Measurements from ENCODE around the gene DPP9. TPM values are rescaled to one million over a fixed set of nuclear protein-coding genes. Genes with fewer than 3 reads are reported as not detected.

DPP9 gene
- total RNA-seq: 10 to 100 TPM; 52.3 to 90.9 TPM

DNA sequence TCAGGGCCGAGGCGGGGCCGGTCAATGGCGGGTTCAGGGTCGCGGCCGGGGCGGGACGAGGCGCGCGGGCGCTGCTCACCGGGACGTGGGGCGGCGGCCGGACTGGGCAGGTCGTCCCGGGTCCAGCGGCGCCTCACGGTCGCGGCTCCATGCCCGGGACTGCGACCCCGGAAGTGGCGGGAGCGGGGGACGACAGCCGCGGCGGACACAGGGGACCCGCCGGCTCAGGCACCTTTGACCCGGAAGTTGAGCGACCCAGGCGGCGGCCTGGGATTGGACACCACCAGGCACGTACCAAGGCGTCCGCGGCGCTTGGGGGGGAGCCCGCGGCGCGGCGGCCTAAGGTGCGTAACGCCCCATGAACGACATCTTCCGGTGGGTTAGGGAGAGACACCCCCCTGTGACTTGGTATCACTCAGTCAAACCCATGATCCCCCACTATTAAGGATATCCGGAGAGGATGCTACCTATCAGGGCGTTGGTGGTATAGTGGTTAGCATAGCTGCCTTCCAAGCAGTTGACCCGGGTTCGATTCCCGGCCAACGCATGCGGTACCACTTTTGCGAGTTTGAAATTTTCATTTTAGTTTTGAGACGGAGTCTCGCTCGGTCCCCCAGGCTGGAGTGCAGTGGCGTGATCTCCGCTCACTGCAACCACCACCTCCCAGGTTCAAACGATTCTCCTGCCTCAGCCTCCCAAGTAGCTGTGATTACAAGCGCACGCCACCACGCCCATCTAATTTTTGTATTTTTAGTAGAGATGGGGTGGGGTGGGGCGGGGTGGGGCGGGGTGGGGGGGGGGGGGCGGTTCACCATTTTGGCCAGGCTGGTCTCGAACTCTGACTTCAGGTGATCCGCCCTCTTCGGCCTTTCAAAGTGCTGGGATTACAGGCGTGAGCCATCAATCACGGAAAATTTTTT lies at the start of gene DPP9:
Gene DPP9, minus strand, starts transcription at position 248 of the 920 bp plus-strand sequence. CDS start 3,936 bp downstream, outside the sequence.
- no peaks in the 10 kb centered on the region for H3K27me3 Mint-ChIP-seq
- peaks cover 18% of the 10 kb centered on the region for H3K4me1 Mint-ChIP-seq
- peak within 1 kb of the TSS; percentile 100 for H3K27ac Mint-ChIP-seq
- peaks cover 33% of the 10 kb centered on the region for H3K36me3 Mint-ChIP-seq (ENCODE audit: low read depth)
- no peaks in the 10 kb centered on the region for H3K9me3 Mint-ChIP-seq
- ATAC-seq (replicated peaks): peak; percentile 96
- H3K4me3 Mint-ChIP-seq: peak within 1 kb of the TSS; percentile 98

DNA sequence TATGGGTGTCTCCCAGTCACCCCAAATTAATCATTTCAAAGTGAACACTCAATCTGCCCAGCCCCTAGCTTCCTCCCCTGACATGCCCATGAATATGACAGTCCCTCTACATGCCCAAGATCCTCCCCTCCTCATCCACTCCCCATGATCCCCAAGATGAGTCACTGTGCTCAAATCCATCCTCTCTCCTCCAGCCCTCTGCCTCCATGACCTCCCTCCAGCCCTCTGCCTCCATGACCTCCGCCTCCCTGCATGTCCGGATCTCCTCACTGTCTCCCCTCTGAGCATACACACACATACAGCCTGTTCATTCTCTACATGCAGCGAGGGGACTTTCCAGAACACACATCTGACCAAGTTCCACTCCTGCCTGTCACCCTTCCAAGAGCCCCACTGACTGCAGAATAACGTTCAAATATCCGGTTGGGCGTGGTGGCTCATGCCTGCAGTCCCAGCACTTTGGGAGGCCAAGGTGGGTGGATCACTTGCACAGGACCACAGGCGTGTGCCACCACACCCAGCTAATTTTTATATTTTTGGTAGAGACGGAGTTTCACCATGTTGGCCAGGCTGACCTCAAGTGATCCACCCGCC lies 49.5 kb upstream of the DPP9 start:
- no peak for ATAC-seq (replicated peaks)
- no peak overlapping the region for H3K4me3 Mint-ChIP-seq
- no peaks in the 10 kb centered on the region for H3K36me3 Mint-ChIP-seq (ENCODE audit: low read depth)
- no peak overlapping the region for H3K27ac Mint-ChIP-seq
- H3K9me3 Mint-ChIP-seq: no peaks in the 10 kb centered on the region
- H3K4me1 Mint-ChIP-seq: no peaks in the 10 kb centered on the region
- H3K27me3 Mint-ChIP-seq: peaks cover 17% of the 10 kb centered on the region

DNA sequence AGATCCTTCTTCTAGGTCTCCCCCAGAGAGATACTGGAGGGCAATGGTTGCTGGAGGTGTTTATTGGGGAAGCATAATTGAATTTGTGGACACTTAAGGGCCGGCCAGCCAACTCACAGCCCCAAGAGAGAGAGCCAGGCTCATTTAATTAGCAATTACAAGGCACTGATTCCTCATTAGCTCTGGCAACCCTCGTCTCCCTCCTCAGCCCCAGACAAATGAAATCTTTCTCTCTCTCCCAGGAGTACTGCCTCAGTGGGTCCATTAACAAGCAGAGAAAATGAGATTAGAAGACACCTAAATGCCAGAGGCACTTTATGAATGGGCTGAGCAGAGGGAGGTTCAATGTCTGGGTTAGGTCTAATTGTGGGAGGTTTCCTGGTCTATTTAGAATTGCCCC lies 48.9 kb upstream of the DPP9 start:
- Mint-ChIP-seq H3K4me1 (no peaks in the 10 kb centered on the region), H3K4me3 (no peak overlapping the region), H3K27me3 (peaks cover 17% of the 10 kb centered on the region), H3K9me3 (no peaks in the 10 kb centered on the region), H3K36me3 (ENCODE audit: low read depth) (no peaks in the 10 kb centered on the region), H3K27ac (no peak overlapping the region)
- ATAC-seq (replicated peaks): no peak

DNA sequence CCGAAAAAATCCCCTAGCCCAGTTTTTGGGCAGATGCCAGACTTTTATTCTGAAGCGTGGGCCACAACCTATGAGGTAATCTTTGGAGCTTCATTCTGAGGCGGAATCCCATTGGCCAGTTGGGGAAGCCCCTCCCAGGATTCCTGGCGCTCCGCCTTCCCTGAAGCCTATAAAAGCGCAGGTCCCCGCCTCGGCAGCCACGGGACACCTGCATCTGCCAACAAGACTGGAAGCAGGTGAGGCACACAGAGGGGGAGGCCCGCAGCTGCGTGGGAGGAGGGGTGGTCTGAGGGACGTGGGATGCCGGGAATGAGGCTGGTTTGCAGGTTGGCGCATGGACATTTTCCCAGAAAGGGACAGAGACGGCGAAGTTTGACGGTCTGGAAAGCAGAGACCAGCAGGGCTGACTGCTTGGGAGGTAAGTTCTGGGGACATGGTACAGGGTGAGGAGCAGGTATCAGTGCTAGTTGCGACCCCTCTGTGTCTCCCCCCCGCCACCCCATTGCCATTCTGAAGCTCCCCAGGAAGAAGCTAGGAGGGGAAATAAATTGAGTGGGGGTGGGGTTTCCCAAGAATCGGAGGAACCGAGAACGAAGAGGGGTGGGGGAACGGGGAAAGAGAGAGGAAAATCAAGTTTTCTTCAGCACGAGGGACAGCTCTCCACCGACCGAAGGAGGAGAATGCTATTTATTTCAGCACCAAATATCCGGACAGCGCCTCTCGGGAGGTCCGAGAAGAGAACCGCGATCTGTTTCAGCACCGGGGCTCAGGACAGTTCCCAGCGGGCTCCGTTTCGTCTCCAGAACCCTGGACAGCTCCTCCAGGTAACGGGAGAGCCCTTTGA lies 45.5 kb upstream of the DPP9 start:
- ATAC-seq (replicated peaks): no peak
- H3K9me3 Mint-ChIP-seq: no peaks in the 10 kb centered on the region
- no peaks in the 10 kb centered on the region for H3K36me3 Mint-ChIP-seq (ENCODE audit: low read depth)
- H3K27ac Mint-ChIP-seq: no peak overlapping the region
- no peak overlapping the region for H3K4me3 Mint-ChIP-seq
- H3K27me3 Mint-ChIP-seq: peaks cover 10% of the 10 kb centered on the region
- no peaks in the 10 kb centered on the region for H3K4me1 Mint-ChIP-seq

DNA sequence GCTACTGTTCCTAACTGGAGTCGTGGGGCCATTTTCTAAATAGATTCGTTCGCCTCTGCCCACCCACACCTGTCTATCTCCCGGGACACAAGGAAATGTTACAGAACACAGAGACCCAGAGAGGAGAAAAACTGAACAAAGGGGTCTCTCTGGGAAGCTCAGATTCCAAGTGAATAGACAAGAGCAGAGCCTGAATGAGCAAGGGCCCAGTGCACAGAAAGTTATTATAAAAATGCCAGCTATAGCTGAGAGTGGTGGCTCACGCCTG lies 40.7 kb upstream of the DPP9 start:
- Mint-ChIP-seq H3K27ac (no peak overlapping the region), H3K36me3 (ENCODE audit: low read depth) (no peaks in the 10 kb centered on the region), H3K4me1 (no peaks in the 10 kb centered on the region), H3K9me3 (no peaks in the 10 kb centered on the region), H3K27me3 (peaks cover 3% of the 10 kb centered on the region), H3K4me3 (no peak overlapping the region)
- no peak for ATAC-seq (replicated peaks)

DNA sequence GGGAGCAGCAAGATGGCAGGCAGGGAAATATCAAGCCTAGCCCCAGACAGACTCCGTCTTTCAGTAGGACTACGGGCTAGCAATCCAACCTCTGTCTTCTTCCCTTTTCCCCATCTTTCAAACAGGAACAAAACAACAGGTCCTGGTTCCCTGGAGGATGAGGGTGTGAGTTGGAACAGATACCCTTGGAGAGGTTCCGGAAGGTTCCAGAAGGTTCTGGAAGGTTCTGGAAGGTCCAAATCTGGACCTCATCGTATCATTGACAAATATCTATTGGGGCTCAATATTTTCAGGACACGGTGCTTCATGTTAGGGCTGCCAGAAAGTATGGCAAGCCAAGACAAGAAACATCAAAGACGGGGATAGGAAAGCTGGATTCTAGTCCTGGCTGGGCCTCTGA lies 39.4 kb upstream of the DPP9 start:
- peaks cover 3% of the 10 kb centered on the region for H3K27me3 Mint-ChIP-seq
- no peaks in the 10 kb centered on the region for H3K4me1 Mint-ChIP-seq
- no peak for ATAC-seq (replicated peaks)
- no peaks in the 10 kb centered on the region for H3K9me3 Mint-ChIP-seq
- no peaks in the 10 kb centered on the region for H3K36me3 Mint-ChIP-seq (ENCODE audit: low read depth)
- no peak overlapping the region for H3K4me3 Mint-ChIP-seq
- H3K27ac Mint-ChIP-seq: no peak overlapping the region

DNA sequence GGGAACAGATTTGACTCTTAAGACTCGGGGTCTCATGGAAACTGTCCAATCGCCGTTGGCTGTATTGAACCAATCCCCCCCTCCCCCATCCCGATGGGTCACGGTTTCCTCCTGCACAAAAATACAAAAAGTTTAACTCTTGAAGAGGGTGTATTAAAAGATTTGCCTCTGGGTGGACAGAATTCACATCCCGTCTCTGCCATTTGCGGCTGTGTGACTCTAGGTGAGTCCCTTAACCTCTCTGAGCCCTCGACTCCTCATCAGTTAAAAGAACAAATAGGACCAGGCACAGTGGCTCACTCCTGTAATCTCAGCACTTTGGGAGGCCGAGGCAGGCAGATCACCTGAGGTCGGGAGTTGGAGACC lies 36.6 kb upstream of the DPP9 start:
- peak overlapping the region; percentile 33 for H3K27ac Mint-ChIP-seq
- H3K9me3 Mint-ChIP-seq: no peaks in the 10 kb centered on the region
- no peak for ATAC-seq (replicated peaks)
- no peaks in the 10 kb centered on the region for H3K4me1 Mint-ChIP-seq
- peaks cover 3% of the 10 kb centered on the region for H3K27me3 Mint-ChIP-seq
- H3K36me3 Mint-ChIP-seq (ENCODE audit: low read depth): no peaks in the 10 kb centered on the region
- H3K4me3 Mint-ChIP-seq: peak overlapping the region; percentile 60

DNA sequence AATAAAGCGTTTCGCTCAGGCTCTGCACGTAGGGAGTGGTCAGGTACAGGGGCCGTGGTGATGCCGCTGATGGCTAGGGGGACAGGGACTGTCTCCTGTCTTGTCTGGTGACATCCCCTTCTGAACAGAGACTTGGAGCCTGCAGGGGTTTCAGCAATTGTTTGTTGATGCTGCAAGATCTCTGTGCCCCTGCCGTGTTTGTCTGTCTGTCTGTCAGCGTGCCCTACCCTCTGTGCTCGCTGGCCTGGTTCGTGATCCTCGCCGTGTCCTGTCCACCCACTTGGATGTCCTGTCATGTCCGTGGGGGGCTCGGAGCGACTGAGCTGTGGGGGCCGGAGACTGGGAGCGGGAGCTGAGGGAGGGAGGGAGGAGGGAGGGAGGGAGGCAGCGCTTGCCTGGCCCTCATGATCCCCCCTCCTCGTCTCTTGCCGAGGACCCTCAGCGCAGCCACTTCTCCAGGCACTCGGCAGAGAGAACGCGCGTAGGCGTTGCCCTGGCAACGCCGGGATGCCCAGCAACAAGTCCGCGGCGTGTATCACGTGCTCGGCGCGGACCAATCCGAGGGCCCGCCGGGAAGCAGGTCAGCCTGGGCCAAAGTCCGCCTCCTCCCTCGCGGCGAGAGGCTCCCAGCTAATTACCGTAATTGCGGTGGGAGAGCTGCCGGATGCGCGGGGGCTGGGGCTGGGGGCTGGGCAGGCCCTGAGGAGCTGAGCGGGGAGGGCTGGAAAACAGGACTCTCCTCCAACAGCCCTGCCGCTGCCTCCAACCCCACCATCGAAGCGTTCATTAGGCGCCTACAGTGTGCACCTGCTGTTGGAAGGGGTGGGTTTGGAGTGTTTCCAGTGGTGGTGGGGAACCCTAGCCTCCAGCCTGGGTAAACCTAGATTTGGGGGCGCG lies 36.0 kb upstream of the DPP9 start:
- Mint-ChIP-seq H3K27ac (peak overlapping the region; percentile 22), H3K4me1 (no peaks in the 10 kb centered on the region), H3K36me3 (ENCODE audit: low read depth) (no peaks in the 10 kb centered on the region), H3K4me3 (peak overlapping the region; percentile 60), H3K27me3 (peaks cover 3% of the 10 kb centered on the region), H3K9me3 (no peaks in the 10 kb centered on the region)
- peak; percentile 98 for ATAC-seq (replicated peaks)

DNA sequence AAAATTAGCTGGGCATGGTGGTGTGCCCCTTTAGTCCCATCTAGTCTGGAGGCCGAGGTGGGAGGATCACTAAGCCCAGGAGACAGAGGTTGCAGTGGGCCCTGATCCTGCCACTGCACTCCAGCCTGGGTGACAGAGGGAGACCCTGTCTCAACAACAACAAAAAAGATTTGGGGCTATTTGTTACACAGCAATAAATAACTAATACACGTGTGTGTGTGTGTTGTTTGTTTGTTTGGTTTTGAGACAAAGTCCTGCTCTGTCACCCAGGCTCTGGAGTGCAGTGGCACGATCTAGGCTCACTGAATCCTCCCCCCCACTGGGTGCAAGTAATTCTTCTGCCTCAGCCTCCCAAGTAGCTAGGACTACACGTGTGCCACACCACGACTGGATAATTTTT lies 35.0 kb upstream of the DPP9 start:
- no peak overlapping the region for H3K27ac Mint-ChIP-seq
- H3K27me3 Mint-ChIP-seq: peaks cover 7% of the 10 kb centered on the region
- no peak for ATAC-seq (replicated peaks)
- no peak overlapping the region for H3K4me3 Mint-ChIP-seq
- H3K9me3 Mint-ChIP-seq: no peaks in the 10 kb centered on the region
- H3K4me1 Mint-ChIP-seq: no peaks in the 10 kb centered on the region
- H3K36me3 Mint-ChIP-seq (ENCODE audit: low read depth): no peaks in the 10 kb centered on the region

DNA sequence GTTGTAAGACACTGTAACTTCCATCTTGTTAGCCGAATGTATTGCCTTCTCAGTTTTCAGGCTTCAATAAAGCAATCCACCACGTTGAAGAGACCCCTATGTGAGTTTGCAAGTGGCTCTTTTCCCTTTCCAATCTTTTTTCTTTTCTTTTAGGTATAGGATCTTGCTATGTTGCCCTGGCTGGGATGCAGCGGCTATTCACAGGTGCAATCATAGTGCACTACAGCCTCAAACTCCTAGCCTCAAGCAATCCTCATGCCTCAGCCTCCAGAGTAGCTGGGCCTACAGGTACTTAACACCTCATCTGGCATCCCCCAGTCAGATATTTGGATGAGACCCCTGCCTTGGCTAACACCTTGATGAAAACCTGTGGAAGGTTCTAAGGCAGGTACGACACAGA lies 34.4 kb upstream of the DPP9 start:
- Mint-ChIP-seq H3K27me3 (peaks cover 7% of the 10 kb centered on the region), H3K4me3 (no peak overlapping the region), H3K9me3 (no peaks in the 10 kb centered on the region), H3K27ac (no peak overlapping the region), H3K36me3 (ENCODE audit: low read depth) (no peaks in the 10 kb centered on the region), H3K4me1 (no peaks in the 10 kb centered on the region)
- ATAC-seq (replicated peaks): no peak

DNA sequence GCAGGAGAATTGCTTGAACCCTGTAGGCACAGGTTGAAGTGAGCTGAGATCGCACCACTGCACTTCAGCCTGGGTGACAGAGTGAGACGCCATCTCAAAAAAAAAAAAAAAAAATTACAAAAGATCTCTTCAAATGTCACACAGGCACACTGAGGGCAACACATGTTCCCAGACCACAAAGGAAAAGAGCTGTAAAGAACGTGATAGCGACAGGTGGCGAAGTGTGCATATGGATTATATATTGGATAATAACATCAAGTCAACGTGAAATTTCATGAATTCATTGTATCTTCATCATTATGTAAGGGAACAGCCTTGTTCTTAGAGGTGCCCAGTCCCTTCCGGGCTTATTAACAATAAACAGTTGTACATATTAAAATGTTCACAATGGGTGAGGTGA lies 31.8 kb upstream of the DPP9 start:
- no peak for ATAC-seq (replicated peaks)
- Mint-ChIP-seq H3K4me3 (no peak overlapping the region), H3K36me3 (ENCODE audit: low read depth) (no peaks in the 10 kb centered on the region), H3K27ac (no peak overlapping the region), H3K27me3 (peaks cover 4% of the 10 kb centered on the region), H3K4me1 (no peaks in the 10 kb centered on the region), H3K9me3 (no peaks in the 10 kb centered on the region)

DNA sequence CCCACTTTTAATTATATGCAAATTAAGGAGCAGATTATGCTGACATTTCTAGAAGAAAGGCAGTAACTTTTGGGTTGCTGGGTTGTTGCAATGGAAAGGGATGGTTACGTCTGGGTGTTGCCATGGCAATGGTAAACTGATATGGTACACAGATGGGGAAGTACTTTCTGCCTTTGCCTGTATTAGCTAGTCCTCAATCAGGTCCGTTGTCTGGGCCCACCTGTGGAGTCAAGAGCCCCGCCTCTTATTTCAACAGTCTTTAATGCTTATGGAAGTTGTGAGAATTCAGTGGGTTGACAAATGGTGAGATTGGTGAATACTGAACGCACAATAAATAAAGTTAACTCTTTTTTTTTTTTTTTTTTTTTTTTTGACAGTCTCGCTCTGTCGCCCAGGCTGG lies 30.6 kb upstream of the DPP9 start:
- H3K36me3 Mint-ChIP-seq (ENCODE audit: low read depth): no peaks in the 10 kb centered on the region
- no peak overlapping the region for H3K27ac Mint-ChIP-seq
- no peak for ATAC-seq (replicated peaks)
- no peak overlapping the region for H3K4me3 Mint-ChIP-seq
- peaks cover 5% of the 10 kb centered on the region for H3K4me1 Mint-ChIP-seq
- H3K9me3 Mint-ChIP-seq: no peaks in the 10 kb centered on the region
- H3K27me3 Mint-ChIP-seq: peaks cover 10% of the 10 kb centered on the region

DNA sequence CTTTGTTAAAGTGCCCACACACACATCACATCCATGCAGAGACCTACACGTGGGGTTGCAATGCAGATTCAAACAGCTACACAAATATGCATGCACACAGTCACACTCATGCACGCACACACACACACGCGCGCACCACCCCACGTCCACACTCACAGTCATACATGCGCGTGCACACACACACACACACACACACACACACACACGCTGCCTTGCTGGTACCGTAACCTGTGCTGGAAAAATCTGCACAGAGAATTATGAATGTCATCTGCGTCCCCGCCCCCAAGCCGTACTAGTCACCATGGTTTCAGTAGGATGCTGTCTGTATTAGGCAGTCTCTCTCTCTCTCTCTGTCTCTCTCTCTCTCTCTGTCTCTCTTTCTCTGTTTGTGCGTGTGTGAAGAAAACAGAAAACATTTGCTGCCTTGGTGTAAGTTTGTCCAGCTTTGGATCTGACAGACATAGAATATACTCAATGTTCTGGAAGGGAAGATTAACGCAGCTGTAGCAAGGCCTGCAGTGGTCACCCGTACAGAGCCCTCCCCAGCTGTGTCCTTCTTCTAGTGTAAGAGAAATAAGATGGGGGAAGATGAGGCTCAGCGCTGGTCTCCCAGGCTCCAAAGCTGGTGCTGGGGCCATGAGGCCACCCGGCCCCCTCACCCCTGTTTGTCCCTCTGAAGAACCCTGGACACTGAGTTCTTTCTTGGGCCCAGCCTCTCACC lies 26.4 kb upstream of the DPP9 start:
- Mint-ChIP-seq H3K4me1 (peaks cover 5% of the 10 kb centered on the region), H3K4me3 (no peak overlapping the region), H3K9me3 (no peaks in the 10 kb centered on the region), H3K27me3 (peaks cover 30% of the 10 kb centered on the region), H3K36me3 (ENCODE audit: low read depth) (no peaks in the 10 kb centered on the region), H3K27ac (peak overlapping the region; percentile 20)
- ATAC-seq (replicated peaks): no peak
